Endothelial cell of umbilical vein (primary cell): ENCODE measurements around the gene ETFA.
A peak's percentile ranks its signal among the peaks of the same experiment; 100 is the strongest.

Source experiments
- CTCF ChIP-seq, 2 donors: IDR thresholded peaks; 1 replicate in 1 of 2; 2 replicates in 1 of 2; pipeline ENCODE4 v1.5.1; 2011; ENCODE audit warnings: low read length in 2 of 2, mild to moderate bottlenecking in 2 of 2, moderate library complexity in 2 of 2, control low read depth in 1 of 2, inconsistent platforms in 1 of 2, low read depth in 1 of 2; ENCODE audit not compliant: insufficient read depth in 1 of 2; ENCODE audit errors: extremely low read depth in 1 of 2
- EZH2 ChIP-seq: IDR thresholded peaks from 2 replicates; pipeline ENCODE4 v1.6.1; 2012; ENCODE audit warnings: borderline replicate concordance, low read depth, mild to moderate bottlenecking, moderate library complexity, low read length, inconsistent platforms; ENCODE audit not compliant: severe bottlenecking
- JUN ChIP-seq: IDR thresholded peaks from 2 replicates; pipeline ENCODE4 v1.6.1; 2011; ENCODE audit warnings: borderline replicate concordance, low read depth; ENCODE audit not compliant: insufficient read length, insufficient read depth
- POLR2A ChIP-seq: IDR thresholded peaks from 2 replicates; pipeline ENCODE4 v1.6.1; 2012; ENCODE audit warnings: low read depth, mild to moderate bottlenecking, control low read depth, low read length

GRCh38 chr15:76330080-76330680 is 18.9 kb upstream of the ETFA start:
- TF ChIP-seq CTCF (IDR thresholded peaks at IDR 0.05; ENCODE audit: extremely low read depth in 1 of 2, insufficient read depth in 1 of 2, low read depth in 1 of 2, low read length in 2 of 2): peak; percentile 35 to 74
- no peak for TF ChIP-seq POLR2A
- TF ChIP-seq EZH2: no peak
- no peak for TF ChIP-seq JUN
